Measurements from ENCODE around the gene RPTN.

DNA sequence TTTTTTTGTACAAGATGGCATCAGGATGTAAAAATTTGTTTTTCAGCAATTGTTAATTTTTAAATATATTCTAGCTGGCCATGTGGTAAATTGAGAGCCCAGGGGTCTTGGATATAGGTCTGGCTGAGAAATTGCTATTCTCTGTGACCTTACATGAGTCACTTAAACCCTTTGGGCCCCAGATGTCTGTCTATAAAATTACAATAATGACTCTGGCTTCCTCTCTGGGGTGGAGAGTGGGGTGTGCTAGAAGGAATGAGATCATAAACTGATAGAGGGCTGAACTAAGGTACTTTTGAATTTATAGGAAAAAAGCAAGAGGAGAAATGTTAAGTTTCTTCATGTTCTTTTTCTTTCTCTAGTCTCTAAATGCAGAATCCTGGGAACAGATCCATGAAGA is 31.4 kb downstream of the RPTN start:
- no peak for TF ChIP-seq CTCF (IDR thresholded peaks at IDR 0.05)
- no peak for TF ChIP-seq POLR2AphosphoS5 (IDR thresholded peaks at IDR 0.05; ENCODE audit: low read depth, low read length)
